Neural progenitor cell (in vitro differentiated cells): ENCODE measurements around the gene ENO4. TPM values are rescaled to one million over a fixed set of nuclear protein-coding genes. Genes with fewer than 3 reads are reported as not detected.

Experiments used
- DNase-seq: peaks from one replicate; pipeline ENCODE4 v3.0.0-alpha.2; 2016; ENCODE audit warnings: low spot score
- H2AFZ ChIP-seq: fragments of 200-600 bp; sonication (generic); replicated peaks from 2 replicates; pipeline ENCODE4 v1.6.1; 2016; ENCODE audit warnings: antibody characterized with exemption
- H3F3A ChIP-seq: fragments of 200-600 bp; sonication (generic); 2 replicates; pipeline ENCODE4 v1.6.1; 2016; ENCODE audit warnings: antibody characterized with exemption, low read depth
- H3K27ac ChIP-seq: fragments of 200-600 bp; sonication (generic); 2 replicates; pipeline ENCODE4 v1.5.1; 2016; ENCODE audit warnings: mild to moderate bottlenecking
- H3K27me3 ChIP-seq: fragments of 200-600 bp; sonication (generic); 2 replicates; pipeline ENCODE4 v1.6.1; 2016; ENCODE audit warnings: mild to moderate bottlenecking, moderate library complexity
- H3K36me3 ChIP-seq: fragments of 200-600 bp; sonication (generic); 2 replicates; pipeline ENCODE4 v1.5.1; 2016
- H3K4me1 ChIP-seq: fragments of 200-600 bp; sonication (generic); 2 replicates; pipeline ENCODE4 v1.6.1; 2016; ENCODE audit warnings: mixed run types
- H3K4me2 ChIP-seq: fragments of 200-600 bp; sonication (generic); 2 replicates; pipeline ENCODE4 v1.6.1; 2016
- H3K4me3 ChIP-seq: fragments of 200-600 bp; sonication (generic); 2 replicates; pipeline ENCODE4 v1.5.1; 2016
- H3K79me2 ChIP-seq: fragments of 200-600 bp; sonication (generic); 2 replicates; pipeline ENCODE4 v1.6.1; 2016; ENCODE audit warnings: low read depth
- H3K9ac ChIP-seq: fragments of 200-600 bp; sonication (generic); 2 replicates; pipeline ENCODE4 v1.6.1; 2016
- H3K9me3 ChIP-seq: fragments of 200-600 bp; sonication (generic); 2 replicates; pipeline ENCODE4 v1.5.1; 2016; ENCODE audit warnings: low read depth
- H4K20me1 ChIP-seq: fragments of 200-600 bp; sonication (generic); 2 replicates; pipeline ENCODE4 v1.6.1; 2016; ENCODE audit warnings: low read depth
- H3K27ac Mint-ChIP-seq: 3 replicates; pipeline ENCODE4 v1.8.0; 2021; ENCODE audit warnings: mixed read lengths
- H3K27me3 Mint-ChIP-seq: 2 replicates; pipeline ENCODE4 v1.8.0; 2022; ENCODE audit warnings: low read depth, mild to moderate bottlenecking, inconsistent platforms, moderate library complexity, mixed read lengths; ENCODE audit not compliant: insufficient read depth
- H3K36me3 Mint-ChIP-seq: 3 replicates; pipeline ENCODE4 v1.8.0; 2021; ENCODE audit warnings: mixed read lengths
- H3K4me1 Mint-ChIP-seq: 3 replicates; pipeline ENCODE4 v1.8.0; 2021; ENCODE audit warnings: mixed read lengths
- H3K4me3 Mint-ChIP-seq: 3 replicates; pipeline ENCODE4 v1.8.0; 2021; ENCODE audit warnings: mild to moderate bottlenecking, moderate library complexity, mixed read lengths
- H3K9me3 Mint-ChIP-seq: 3 replicates; pipeline ENCODE4 v1.8.0; 2020; ENCODE audit warnings: mixed read lengths
- EZH2 ChIP-seq: fragments of 200-600 bp; sonication (generic); IDR thresholded peaks from 2 replicates; pipeline ENCODE4 v1.6.1; 2017; ENCODE audit warnings: antibody characterized with exemption, mild to moderate bottlenecking, moderate library complexity
- EZH2phosphoT487 ChIP-seq: fragments of 200-600 bp; sonication (generic); IDR thresholded peaks from 2 replicates; pipeline ENCODE4 v1.6.1; 2017; ENCODE audit warnings: antibody characterized with exemption
- total RNA-seq: library from RNA; depleted of rRNA; stranded (reverse); fragments of >200 nt; gene quantifications from 2 replicates; pipeline ENCODE4 v1.2.3, GENCODE V29; 2015; ENCODE audit warnings: low replicate concordance
- TF ChIP-seq, protein P1 (sequence below): fragments of 200-600 bp; sonication (generic); IDR thresholded peaks from 2 replicates; pipeline ENCODE4 v1.5.1; 2017; ENCODE audit warnings: antibody characterized with exemption, mild to moderate bottlenecking

Gene ENO4
- total RNA-seq, 1 donor from 2014 or later: 10.0 TPM

DNA sequence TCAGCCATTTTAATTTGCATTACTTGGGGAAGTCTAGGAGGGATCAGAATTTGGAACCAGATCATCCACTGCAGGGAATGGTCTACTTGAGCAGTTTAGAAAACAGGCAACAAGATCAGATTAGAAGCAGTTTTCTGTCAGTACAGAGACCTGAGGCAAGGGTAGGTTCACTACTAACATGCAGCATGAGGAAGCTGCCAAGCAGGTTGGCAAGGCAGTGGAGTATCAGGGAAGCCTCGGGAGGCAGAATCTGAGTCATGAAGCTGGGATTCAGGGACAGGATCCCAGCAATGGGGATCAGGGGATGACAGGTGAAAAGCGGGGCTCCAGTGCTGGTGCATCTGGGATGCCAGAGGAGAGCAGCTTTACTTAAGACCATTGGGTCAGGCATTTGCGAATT is 28.1 kb downstream of the ENO4 start:
- no peak overlapping the region for H3K27ac Mint-ChIP-seq
- Histone ChIP-seq H4K20me1 (no peaks in the 10 kb centered on the region), H3K9ac (no peak overlapping the region), H3K79me2 (no peaks in the 10 kb centered on the region), H3K4me3 (no peak overlapping the region), H3K4me1 (peaks cover 34% of the 10 kb centered on the region), H2AFZ (no peak overlapping the region), H3K4me2 (no peak overlapping the region), H3K27me3 (no peaks in the 10 kb centered on the region), H3K9me3 (no peaks in the 10 kb centered on the region), H3K36me3 (no peaks in the 10 kb centered on the region), H3F3A (peaks cover 33% of the 10 kb centered on the region), H3K27ac (no peak overlapping the region)
- peaks cover 1% of the 10 kb centered on the region for H3K36me3 Mint-ChIP-seq
- TF ChIP-seq, protein P1, sequence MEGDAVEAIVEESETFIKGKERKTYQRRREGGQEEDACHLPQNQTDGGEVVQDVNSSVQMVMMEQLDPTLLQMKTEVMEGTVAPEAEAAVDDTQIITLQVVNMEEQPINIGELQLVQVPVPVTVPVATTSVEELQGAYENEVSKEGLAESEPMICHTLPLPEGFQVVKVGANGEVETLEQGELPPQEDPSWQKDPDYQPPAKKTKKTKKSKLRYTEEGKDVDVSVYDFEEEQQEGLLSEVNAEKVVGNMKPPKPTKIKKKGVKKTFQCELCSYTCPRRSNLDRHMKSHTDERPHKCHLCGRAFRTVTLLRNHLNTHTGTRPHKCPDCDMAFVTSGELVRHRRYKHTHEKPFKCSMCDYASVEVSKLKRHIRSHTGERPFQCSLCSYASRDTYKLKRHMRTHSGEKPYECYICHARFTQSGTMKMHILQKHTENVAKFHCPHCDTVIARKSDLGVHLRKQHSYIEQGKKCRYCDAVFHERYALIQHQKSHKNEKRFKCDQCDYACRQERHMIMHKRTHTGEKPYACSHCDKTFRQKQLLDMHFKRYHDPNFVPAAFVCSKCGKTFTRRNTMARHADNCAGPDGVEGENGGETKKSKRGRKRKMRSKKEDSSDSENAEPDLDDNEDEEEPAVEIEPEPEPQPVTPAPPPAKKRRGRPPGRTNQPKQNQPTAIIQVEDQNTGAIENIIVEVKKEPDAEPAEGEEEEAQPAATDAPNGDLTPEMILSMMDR: no peak
- no peak for TF ChIP-seq EZH2phosphoT487
- no peak for TF ChIP-seq EZH2
- no peak for DNase-seq
- H3K27me3 Mint-ChIP-seq: peaks cover 3% of the 10 kb centered on the region
- H3K9me3 Mint-ChIP-seq: peaks cover 4% of the 10 kb centered on the region
- H3K4me1 Mint-ChIP-seq: peaks cover 30% of the 10 kb centered on the region
- H3K4me3 Mint-ChIP-seq: no peak overlapping the region

DNA sequence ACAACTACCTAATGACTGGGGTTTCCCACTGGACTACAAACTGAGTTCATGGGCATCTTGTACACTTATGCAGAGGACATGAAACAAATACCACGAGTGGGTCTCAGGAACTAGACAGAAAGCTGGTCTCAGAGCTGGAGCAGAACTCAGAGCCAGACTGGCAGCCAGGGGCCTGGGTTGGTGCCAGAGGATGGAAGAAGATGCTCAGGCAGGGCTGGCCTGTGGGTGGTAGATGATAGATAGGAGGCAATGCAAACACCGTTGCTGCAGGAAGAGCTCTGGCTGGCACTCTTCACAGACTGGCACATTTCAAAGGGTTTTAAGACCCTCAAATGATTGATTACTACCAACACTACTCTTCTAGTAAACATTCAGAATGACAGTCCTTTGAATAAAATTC is 28.8 kb downstream of the ENO4 start:
- H3K4me2 ChIP-seq: no peak overlapping the region
- H3K27me3 Mint-ChIP-seq: peaks cover 3% of the 10 kb centered on the region
- no peak overlapping the region for H2AFZ ChIP-seq
- H3K27ac ChIP-seq: no peak overlapping the region
- peaks cover 30% of the 10 kb centered on the region for H3K4me1 Mint-ChIP-seq
- H3K36me3 Mint-ChIP-seq: no peaks in the 10 kb centered on the region
- H4K20me1 ChIP-seq: no peaks in the 10 kb centered on the region
- H3K27me3 ChIP-seq: no peaks in the 10 kb centered on the region
- peaks cover 28% of the 10 kb centered on the region for H3F3A ChIP-seq
- DNase-seq: no peak
- H3K27ac Mint-ChIP-seq: no peak overlapping the region
- peaks cover 30% of the 10 kb centered on the region for H3K4me1 ChIP-seq
- no peaks in the 10 kb centered on the region for H3K79me2 ChIP-seq
- no peak overlapping the region for H3K4me3 Mint-ChIP-seq
- H3K4me3 ChIP-seq: no peak overlapping the region
- H3K36me3 ChIP-seq: no peaks in the 10 kb centered on the region
- no peak for TF ChIP-seq EZH2
- TF ChIP-seq, protein P1: no peak
- no peak for TF ChIP-seq EZH2phosphoT487
- no peak overlapping the region for H3K9ac ChIP-seq
- H3K9me3 ChIP-seq: no peaks in the 10 kb centered on the region
- H3K9me3 Mint-ChIP-seq: peaks cover 2% of the 10 kb centered on the region

DNA sequence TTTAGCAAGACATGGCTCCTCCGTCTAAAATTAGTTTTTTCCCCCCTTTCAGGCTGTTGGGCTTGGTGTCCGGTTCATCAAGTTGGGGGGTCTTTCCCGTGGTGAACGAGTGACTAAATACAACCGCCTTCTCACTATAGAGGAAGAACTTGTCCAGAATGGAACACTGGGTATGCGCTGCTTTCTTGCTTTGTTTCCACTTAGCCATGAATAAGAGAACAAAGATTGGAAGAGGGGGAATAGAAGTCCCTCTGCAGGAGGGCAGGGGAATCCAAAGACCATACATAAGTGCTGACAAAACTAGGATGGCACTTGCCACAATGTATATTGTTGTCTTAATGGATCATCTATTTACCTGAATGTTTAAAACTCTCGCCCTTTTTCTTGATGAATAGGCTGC is 30.5 kb downstream of the ENO4 start:
- H2AFZ ChIP-seq: no peak overlapping the region
- H3F3A ChIP-seq: peaks cover 28% of the 10 kb centered on the region
- H3K27me3 Mint-ChIP-seq: peaks cover 3% of the 10 kb centered on the region
- no peaks in the 10 kb centered on the region for H3K9me3 ChIP-seq
- peak overlapping the region; percentile 57 for H3K4me2 ChIP-seq
- peak; percentile 81 for DNase-seq
- TF ChIP-seq EZH2: peak; percentile 2
- TF ChIP-seq EZH2phosphoT487: peak; percentile 48
- TF ChIP-seq, protein P1: no peak
- H3K79me2 ChIP-seq: no peaks in the 10 kb centered on the region
- H3K4me1 ChIP-seq: peaks cover 29% of the 10 kb centered on the region
- H3K4me3 ChIP-seq: peak overlapping the region; percentile 1
- H3K9me3 Mint-ChIP-seq: peaks cover 2% of the 10 kb centered on the region
- no peaks in the 10 kb centered on the region for H3K36me3 ChIP-seq
- H4K20me1 ChIP-seq: no peaks in the 10 kb centered on the region
- H3K36me3 Mint-ChIP-seq: no peaks in the 10 kb centered on the region
- H3K27me3 ChIP-seq: no peaks in the 10 kb centered on the region
- no peak overlapping the region for H3K4me3 Mint-ChIP-seq
- H3K27ac Mint-ChIP-seq: peak overlapping the region; percentile 1
- H3K27ac ChIP-seq: peak overlapping the region; percentile 74
- no peak overlapping the region for H3K9ac ChIP-seq
- H3K4me1 Mint-ChIP-seq: peaks cover 24% of the 10 kb centered on the region
